T-helper 2 cell (primary cell): ENCODE measurements around the gene SDK1.
A peak's percentile ranks its signal among the peaks of the same experiment; 100 is the strongest.
"Not testable (repeated sequence)": the region's sequence is repeated elsewhere in the genome, so short reads cannot be mapped to it uniquely, and the experiment has no call there.

Experiments
- DNase-seq, 5 experiments: peaks; one replicate each; pipeline versions ENCODE4 v3.0.0 to v3.0.0-alpha.2; 2012 to 2022

The SDK1 gene

GRCh38 chr7:3683546-3684539 is 382.8 kb downstream of the SDK1 start:
- no peak for DNase-seq

GRCh38 chr7:3688071-3688470 is 387.0 kb downstream of the SDK1 start:
- no peak for DNase-seq

- DNase-seq: no peak
Measured at GRCh38 chr7:3688842-3689241, 387.8 kb downstream of the SDK1 start.

GRCh38 chr7:3691478-3692158 is 390.6 kb downstream of the SDK1 start:
- DNase-seq: no peak

GRCh38 chr7:3695602-3696001 is 394.6 kb downstream of the SDK1 start:
- no peak for DNase-seq

- no peak for DNase-seq
Measured at GRCh38 chr7:3696113-3696512, 395.1 kb downstream of the SDK1 start.

- DNase-seq: peak in 1 of 5 experiments; percentile 71
Measured at GRCh38 chr7:3697472-3697871, 396.4 kb downstream of the SDK1 start.

GRCh38 chr7:3705258-3705657 is 404.2 kb downstream of the SDK1 start:
- DNase-seq: no peak

GRCh38 chr7:3706091-3706490 is 405.0 kb downstream of the SDK1 start:
- not testable (repeated sequence) for DNase-seq

GRCh38 chr7:3710122-3710521 is 409.1 kb downstream of the SDK1 start:
- DNase-seq: no peak

GRCh38 chr7:3710531-3710930 is 409.5 kb downstream of the SDK1 start:
- no peak for DNase-seq

- DNase-seq: no peak
Measured at GRCh38 chr7:3712841-3713240, 411.8 kb downstream of the SDK1 start.

GRCh38 chr7:3721422-3721821 is 420.4 kb downstream of the SDK1 start:
- no peak for DNase-seq

- peak in 1 of 5 experiments; percentile 51 for DNase-seq
Measured at GRCh38 chr7:3722396-3722922, 421.4 kb downstream of the SDK1 start.

GRCh38 chr7:3725155-3726059 is 424.4 kb downstream of the SDK1 start:
- DNase-seq: no peak

- no peak for DNase-seq
Measured at GRCh38 chr7:3730276-3730675, 429.2 kb downstream of the SDK1 start.

- DNase-seq: no peak
Measured at GRCh38 chr7:3732395-3733005, 431.4 kb downstream of the SDK1 start.

GRCh38 chr7:3733541-3734140 is 432.6 kb downstream of the SDK1 start:
- DNase-seq: no peak

- no peak for DNase-seq
Measured at GRCh38 chr7:3738964-3739363, 437.9 kb downstream of the SDK1 start.

GRCh38 chr7:3739983-3740382 is 438.9 kb downstream of the SDK1 start:
- no peak for DNase-seq

- no peak for DNase-seq
Measured at GRCh38 chr7:3747467-3747866, 446.4 kb downstream of the SDK1 start.

GRCh38 chr7:3748389-3748788 is 447.3 kb downstream of the SDK1 start:
- no peak for DNase-seq
